ENCODE results near the gene MTURN.

DNA sequence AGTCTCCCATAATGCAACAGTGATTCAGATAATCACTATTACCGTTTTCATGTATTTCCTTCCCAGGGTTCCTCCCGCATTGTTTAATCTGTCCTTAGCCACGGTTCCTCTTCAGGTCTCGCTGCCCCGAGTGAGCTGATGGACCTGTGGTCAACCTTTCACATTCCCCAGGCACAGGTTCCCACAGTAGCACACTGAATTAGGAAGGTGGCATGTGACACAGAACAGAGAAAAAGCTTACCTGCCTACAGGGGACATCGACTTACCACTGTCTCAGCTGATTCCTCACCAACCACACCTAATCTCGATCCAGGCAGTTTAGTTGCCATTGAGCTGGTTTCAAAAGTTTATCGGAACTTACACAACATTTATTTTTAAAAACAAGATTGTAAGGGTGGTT is 72.2 kb downstream of the MTURN start:
- TF ChIP-seq POLR2AphosphoS5 (IDR thresholded peaks at IDR 0.05) (no peak), SMC3 (conservative IDR thresholded peaks at IDR 0.05; ENCODE audit: poor library complexity) (no peak), EZH2 (IDR thresholded peaks at IDR 0.05; ENCODE audit: borderline replicate concordance, insufficient read depth, low read length, poor library complexity, severe bottlenecking) (no peak)
- TF ChIP-seq, protein P1, sequence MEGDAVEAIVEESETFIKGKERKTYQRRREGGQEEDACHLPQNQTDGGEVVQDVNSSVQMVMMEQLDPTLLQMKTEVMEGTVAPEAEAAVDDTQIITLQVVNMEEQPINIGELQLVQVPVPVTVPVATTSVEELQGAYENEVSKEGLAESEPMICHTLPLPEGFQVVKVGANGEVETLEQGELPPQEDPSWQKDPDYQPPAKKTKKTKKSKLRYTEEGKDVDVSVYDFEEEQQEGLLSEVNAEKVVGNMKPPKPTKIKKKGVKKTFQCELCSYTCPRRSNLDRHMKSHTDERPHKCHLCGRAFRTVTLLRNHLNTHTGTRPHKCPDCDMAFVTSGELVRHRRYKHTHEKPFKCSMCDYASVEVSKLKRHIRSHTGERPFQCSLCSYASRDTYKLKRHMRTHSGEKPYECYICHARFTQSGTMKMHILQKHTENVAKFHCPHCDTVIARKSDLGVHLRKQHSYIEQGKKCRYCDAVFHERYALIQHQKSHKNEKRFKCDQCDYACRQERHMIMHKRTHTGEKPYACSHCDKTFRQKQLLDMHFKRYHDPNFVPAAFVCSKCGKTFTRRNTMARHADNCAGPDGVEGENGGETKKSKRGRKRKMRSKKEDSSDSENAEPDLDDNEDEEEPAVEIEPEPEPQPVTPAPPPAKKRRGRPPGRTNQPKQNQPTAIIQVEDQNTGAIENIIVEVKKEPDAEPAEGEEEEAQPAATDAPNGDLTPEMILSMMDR (IDR thresholded peaks at IDR 0.05; ENCODE audit: poor library complexity, severe bottlenecking) = no peak
